Liver (tissue), 3 donors: ENCODE results near the gene S100A4.

Experiments
- CTCF ChIP-seq: fragments of 150-350 bp; IDR thresholded peaks from 2 replicates; pipeline ENCODE4 v1.5.1; 2017; ENCODE audit warnings: improper control_type of control experiment, low read depth, low read length; ENCODE audit not compliant: missing input control
- GABPA ChIP-seq, 2 donors: IDR thresholded peaks in 1 of 2; conservative IDR thresholded peaks in 1 of 2; 2 replicates each; pipeline ENCODE4 v1.6.1; 2016; ENCODE audit warnings: antibody characterized with exemption in 2 of 2, mild to moderate bottlenecking in 1 of 2, moderate library complexity in 1 of 2
- HNF4A ChIP-seq, 2 donors: conservative IDR thresholded peaks; 2 replicates each; pipeline ENCODE4 v1.6.1; 2016; ENCODE audit warnings: antibody characterized with exemption in 2 of 2, mild to moderate bottlenecking in 2 of 2
- HNF4G ChIP-seq: IDR thresholded peaks from 2 replicates; pipeline ENCODE4 v1.6.1; 2016; ENCODE audit warnings: antibody characterized with exemption
- RAD21 ChIP-seq, 2 donors: IDR thresholded peaks; 2 replicates each; pipeline ENCODE4 v1.6.1; 2016; ENCODE audit warnings: antibody characterized with exemption in 2 of 2, mild to moderate bottlenecking in 2 of 2
- REST ChIP-seq: IDR thresholded peaks from 2 replicates; pipeline ENCODE4 v1.6.1; 2016; ENCODE audit warnings: antibody characterized with exemption, mild to moderate bottlenecking
- YY1 ChIP-seq: IDR thresholded peaks from 2 replicates; pipeline ENCODE4 v1.6.1; 2016; ENCODE audit warnings: antibody characterized with exemption, mild to moderate bottlenecking
- donor health status: healthy.
- donor health status: healthy.

- TF ChIP-seq REST (no peak), CTCF (no peak), GABPA (IDR thresholded peaks at IDR 0.05 in 1 of 2, conservative IDR thresholded peaks at IDR 0.05 in 1 of 2) (no peak), YY1 (no peak), HNF4A (conservative IDR thresholded peaks at IDR 0.05) (no peak), RAD21 (IDR thresholded peaks at IDR 0.05) (no peak), HNF4G (no peak)
These were observed 26.1 kb upstream of the S100A4 start for GRCh38 chr1:153571706-153572105.
